Mammary epithelial cell (primary cell): ENCODE measurements around the gene WNK4.

Experiments
- EZH2 ChIP-seq: IDR thresholded peaks from 2 replicates; pipeline ENCODE4 v1.6.1; 2012; ENCODE audit warnings: low read length, inconsistent platforms, borderline replicate concordance
- TF ChIP-seq, protein P1 (sequence below), 2 donors: IDR thresholded peaks in 1 of 2; conservative IDR thresholded peaks in 1 of 2; 2 replicates each; pipeline ENCODE4 v1.5.1; 2011 to 2012; ENCODE audit warnings: inconsistent platforms in 2 of 2, low read length in 2 of 2, mild to moderate bottlenecking in 2 of 2, control low read depth in 1 of 2, low read depth in 1 of 2; ENCODE audit not compliant: insufficient read depth in 1 of 2; ENCODE audit errors: extremely low read depth in 1 of 2

DNA sequence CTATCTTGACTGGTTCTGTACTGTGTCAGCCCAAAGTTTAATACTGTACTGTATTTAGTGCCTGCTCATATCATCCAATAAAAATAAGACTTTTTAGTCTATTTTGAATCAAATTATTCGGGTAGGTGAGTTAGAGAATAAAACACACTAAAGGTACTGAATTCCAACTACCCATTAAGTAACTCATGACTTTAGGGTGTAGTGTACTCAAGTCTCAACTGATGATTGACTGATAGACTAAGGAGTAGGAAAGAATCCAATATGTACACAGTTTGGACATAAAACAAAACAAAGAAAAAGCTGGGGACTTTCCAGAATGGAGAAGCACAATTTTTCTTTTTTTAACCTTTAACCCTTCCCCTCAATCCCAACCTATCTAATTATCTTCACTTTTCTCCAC, 39.7 kb upstream of the WNK4 start:
- TF ChIP-seq, protein P1, sequence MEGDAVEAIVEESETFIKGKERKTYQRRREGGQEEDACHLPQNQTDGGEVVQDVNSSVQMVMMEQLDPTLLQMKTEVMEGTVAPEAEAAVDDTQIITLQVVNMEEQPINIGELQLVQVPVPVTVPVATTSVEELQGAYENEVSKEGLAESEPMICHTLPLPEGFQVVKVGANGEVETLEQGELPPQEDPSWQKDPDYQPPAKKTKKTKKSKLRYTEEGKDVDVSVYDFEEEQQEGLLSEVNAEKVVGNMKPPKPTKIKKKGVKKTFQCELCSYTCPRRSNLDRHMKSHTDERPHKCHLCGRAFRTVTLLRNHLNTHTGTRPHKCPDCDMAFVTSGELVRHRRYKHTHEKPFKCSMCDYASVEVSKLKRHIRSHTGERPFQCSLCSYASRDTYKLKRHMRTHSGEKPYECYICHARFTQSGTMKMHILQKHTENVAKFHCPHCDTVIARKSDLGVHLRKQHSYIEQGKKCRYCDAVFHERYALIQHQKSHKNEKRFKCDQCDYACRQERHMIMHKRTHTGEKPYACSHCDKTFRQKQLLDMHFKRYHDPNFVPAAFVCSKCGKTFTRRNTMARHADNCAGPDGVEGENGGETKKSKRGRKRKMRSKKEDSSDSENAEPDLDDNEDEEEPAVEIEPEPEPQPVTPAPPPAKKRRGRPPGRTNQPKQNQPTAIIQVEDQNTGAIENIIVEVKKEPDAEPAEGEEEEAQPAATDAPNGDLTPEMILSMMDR (conservative IDR thresholded peaks at IDR 0.05 in 1 of 2, IDR thresholded peaks at IDR 0.05 in 1 of 2; ENCODE audit: extremely low read depth in 1 of 2, insufficient read depth in 1 of 2, low read depth in 1 of 2, low read length in 2 of 2) = no peak
- no peak for TF ChIP-seq EZH2
